OCI-LY1 (cell line): ENCODE measurements around the gene EVA1A.

ENCODE experiments used
- CTCF ChIP-seq: fragments of 200-600 bp; sonication (generic), shearing (Covaris generic); IDR thresholded peaks from 2 replicates; pipeline ENCODE4 v1.5.1; 2017; ENCODE audit warnings: mild to moderate bottlenecking, antibody characterized with exemption, low read length, moderate library complexity, mixed read lengths
- EZH2 ChIP-seq: fragments of 200-600 bp; sonication (generic), shearing (Covaris generic); IDR thresholded peaks from 2 replicates; pipeline ENCODE4 v1.8.0; 2017; ENCODE audit warnings: borderline replicate concordance, mixed run types, mild to moderate bottlenecking, antibody characterized with exemption, low read length, moderate library complexity, mixed read lengths

- TF ChIP-seq CTCF (no peak), EZH2 (no peak)
These were observed 84.0 kb downstream of the EVA1A start for GRCh38 chr2:75476761-75477160.
